ENCODE results near the gene BSPRY. TPM values are rescaled to one million over a fixed set of nuclear protein-coding genes. Genes with fewer than 3 reads are reported as not detected.
A peak's percentile ranks its signal among the peaks of the same experiment; 100 is the strongest.
"Not testable (repeated sequence)": the region's sequence is repeated elsewhere in the genome, so short reads cannot be mapped to it uniquely, and the experiment has no call there.

The BSPRY gene
- total RNA-seq, 1 experiment from 2014 or later, result 22.6 TPM

GRCh38 chr9:113401027-113401792 lies 51.9 kb downstream of the BSPRY start, which contains the start of gene ALAD:
ALAD (minus strand) TSS chr9:113401284; CDS start chr9:113393559, 7,725 bp downstream.
- Histone ChIP-seq H3K9me2 (replicated peaks; ENCODE audit: low read length) (no peaks in the 10 kb centered on the region), H3K4me2 (ENCODE audit: low read length) (peak within 1 kb of the TSS; percentile 81), H3K27ac (ENCODE audit: low read length) (no peak within 1 kb of the TSS), H3K36me3 (ENCODE audit: low read depth, low read length) (no peaks in the 10 kb centered on the region), H2AFZ (ENCODE audit: low read length) (peak within 1 kb of the TSS; percentile 96), H3F3A (ENCODE audit: low read length, unreplicated experiment) (no peaks in the 10 kb centered on the region), H3K4me3 (ENCODE audit: low read length) (peak within 1 kb of the TSS; percentile 94), H3K4me1 (ENCODE audit: insufficient read depth, low read length) (peaks cover 21% of the 10 kb centered on the region), H3K9me3 (ENCODE audit: low read length) (no peaks in the 10 kb centered on the region), H3K9ac (ENCODE audit: low read length) (peak within 1 kb of the TSS; percentile 71), H3K79me2 (ENCODE audit: low read length) (peaks cover 8% of the 10 kb centered on the region), H3K27me3 (ENCODE audit: low read length) (no peaks in the 10 kb centered on the region), H4K20me1 (ENCODE audit: low read length) (no peaks in the 10 kb centered on the region)
- DNase-seq (peak; percentile 97), ATAC-seq (peak; percentile 94)
- POLR2A ChIA-PET (ENCODE audit: unreplicated experiment), result interaction anchor here (0.6 kb wide), 1 partner anchor 181 kb away, joined by 5 read pairs; no protein-coding TSS in a partner anchor
- no TSS peak for BruUV-seq (replicated peaks)
- intact Hi-C loops (cut with micrococcal nuclease), result loop anchor here (1.0 to 2.0 kb wide), 2 partner anchors 60 to 127 kb away; partner anchors contain the start of gene WDR31
- CTCF ChIA-PET, result interaction anchor here (0.7 kb wide), 1 partner anchor 127 kb away, joined by 3 read pairs; no protein-coding TSS in a partner anchor
- TF ChIP-seq EZH2phosphoT487 (IDR thresholded peaks at IDR 0.05; ENCODE audit: borderline replicate concordance, low read length), result no peak
- TF ChIP-seq, protein P1, sequence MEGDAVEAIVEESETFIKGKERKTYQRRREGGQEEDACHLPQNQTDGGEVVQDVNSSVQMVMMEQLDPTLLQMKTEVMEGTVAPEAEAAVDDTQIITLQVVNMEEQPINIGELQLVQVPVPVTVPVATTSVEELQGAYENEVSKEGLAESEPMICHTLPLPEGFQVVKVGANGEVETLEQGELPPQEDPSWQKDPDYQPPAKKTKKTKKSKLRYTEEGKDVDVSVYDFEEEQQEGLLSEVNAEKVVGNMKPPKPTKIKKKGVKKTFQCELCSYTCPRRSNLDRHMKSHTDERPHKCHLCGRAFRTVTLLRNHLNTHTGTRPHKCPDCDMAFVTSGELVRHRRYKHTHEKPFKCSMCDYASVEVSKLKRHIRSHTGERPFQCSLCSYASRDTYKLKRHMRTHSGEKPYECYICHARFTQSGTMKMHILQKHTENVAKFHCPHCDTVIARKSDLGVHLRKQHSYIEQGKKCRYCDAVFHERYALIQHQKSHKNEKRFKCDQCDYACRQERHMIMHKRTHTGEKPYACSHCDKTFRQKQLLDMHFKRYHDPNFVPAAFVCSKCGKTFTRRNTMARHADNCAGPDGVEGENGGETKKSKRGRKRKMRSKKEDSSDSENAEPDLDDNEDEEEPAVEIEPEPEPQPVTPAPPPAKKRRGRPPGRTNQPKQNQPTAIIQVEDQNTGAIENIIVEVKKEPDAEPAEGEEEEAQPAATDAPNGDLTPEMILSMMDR (conservative IDR thresholded peaks at IDR 0.05; ENCODE audit: low read depth, low read length), result peak; percentile 83

DNA sequence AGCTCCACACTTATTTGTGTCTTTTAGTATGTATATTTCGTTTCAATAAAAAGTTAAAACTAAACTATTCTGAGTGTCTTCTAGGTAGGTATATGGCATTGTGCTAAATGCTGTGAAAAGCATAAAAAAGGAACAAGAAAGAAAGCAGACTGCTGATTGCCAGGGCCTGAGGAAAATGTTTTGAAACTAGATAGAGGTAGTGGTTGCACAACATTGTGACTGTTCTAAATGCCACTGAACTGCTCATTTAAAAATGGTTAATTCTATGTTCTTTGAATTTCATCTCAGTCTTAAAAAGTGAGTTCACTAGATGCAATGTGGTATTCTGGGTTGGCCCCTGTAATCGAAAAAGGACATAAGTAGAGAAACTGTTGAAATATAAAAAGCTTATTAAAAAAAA lies 54.3 kb downstream of the BSPRY start:
- Histone ChIP-seq H3K4me2 (ENCODE audit: low read length) (no peak overlapping the region), H2AFZ (ENCODE audit: low read length) (no peak overlapping the region), H3K4me3 (ENCODE audit: low read length) (no peak overlapping the region), H3F3A (ENCODE audit: low read length, unreplicated experiment) (no peaks in the 10 kb centered on the region), H3K27ac (ENCODE audit: low read length) (no peak overlapping the region), H3K9ac (ENCODE audit: low read length) (no peak overlapping the region), H3K79me2 (ENCODE audit: low read length) (peaks cover 23% of the 10 kb centered on the region), H4K20me1 (ENCODE audit: low read length) (no peaks in the 10 kb centered on the region), H3K9me2 (replicated peaks; ENCODE audit: low read length) (no peaks in the 10 kb centered on the region), H3K9me3 (ENCODE audit: low read length) (no peaks in the 10 kb centered on the region), H3K4me1 (ENCODE audit: insufficient read depth, low read length) (peaks cover 24% of the 10 kb centered on the region), H3K36me3 (ENCODE audit: low read depth, low read length) (peaks cover 12% of the 10 kb centered on the region), H3K27me3 (ENCODE audit: low read length) (no peaks in the 10 kb centered on the region)
- TF ChIP-seq, protein P1 (conservative IDR thresholded peaks at IDR 0.05; ENCODE audit: low read depth, low read length), result no peak
- TF ChIP-seq EZH2phosphoT487 (IDR thresholded peaks at IDR 0.05; ENCODE audit: borderline replicate concordance, low read length) (no peak), EZH2 (IDR thresholded peaks at IDR 0.05; ENCODE audit: low read length, unreplicated experiment) (no peak)
- ChIA-PET POLR2A (ENCODE audit: unreplicated experiment) (no interaction called here), CTCF (no interaction called here)
- BruUV-seq (replicated peaks), result no TSS peak
- no peak for ATAC-seq
- intact Hi-C loops (cut with micrococcal nuclease), result no loop called here
- DNase-seq, result no peak

DNA sequence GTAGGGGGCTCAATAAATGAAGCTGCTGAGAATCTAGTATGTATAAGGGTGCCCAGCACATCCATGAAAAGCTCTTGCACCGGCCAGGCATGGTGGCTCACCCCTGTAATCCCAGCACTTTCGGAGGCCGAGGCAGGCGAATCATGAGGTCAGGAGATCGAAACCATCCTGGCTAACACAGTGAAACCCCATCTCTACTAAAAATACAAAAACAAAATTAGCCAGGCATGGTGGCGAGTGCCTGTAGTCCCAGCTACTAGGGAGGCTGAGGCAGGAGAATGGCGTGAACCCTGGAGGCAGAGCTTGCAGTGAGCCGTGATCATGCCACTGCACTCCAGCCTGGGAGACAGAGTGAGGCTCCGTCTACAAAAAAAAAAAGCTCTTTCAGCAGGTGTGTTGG lies 57.0 kb downstream of the BSPRY start:
- peaks cover 14% of the 10 kb centered on the region for H3K36me3 ChIP-seq (ENCODE audit: low read depth, low read length)
- H3K9ac ChIP-seq (ENCODE audit: low read length); POLR2A ChIA-PET (ENCODE audit: unreplicated experiment); BruUV-seq (replicated peaks); H4K20me1 ChIP-seq (ENCODE audit: low read length); H3K4me2 ChIP-seq (ENCODE audit: low read length); H3K9me2 ChIP-seq (replicated peaks; ENCODE audit: low read length); H3F3A ChIP-seq (ENCODE audit: low read length, unreplicated experiment); CTCF ChIA-PET; H3K27ac ChIP-seq (ENCODE audit: low read length); H2AFZ ChIP-seq (ENCODE audit: low read length); H3K27me3 ChIP-seq (ENCODE audit: low read length); ATAC-seq; H3K9me3 ChIP-seq (ENCODE audit: low read length); DNase-seq; intact Hi-C loops (cut with micrococcal nuclease); H3K4me3 ChIP-seq (ENCODE audit: low read length): not testable (repeated sequence)
- peaks cover 31% of the 10 kb centered on the region for H3K79me2 ChIP-seq (ENCODE audit: low read length)
- peaks cover 21% of the 10 kb centered on the region for H3K4me1 ChIP-seq (ENCODE audit: insufficient read depth, low read length)
